Hippocampal formation (tissue), 2 donors: ENCODE measurements around the gene C1QTNF7.

Experiments used
- DNase-seq, 2 donors: peaks; one replicate each; lab custom pipeline; 2025; lab: John Stamatoyannopoulos, UW

The C1QTNF7 gene

DNA sequence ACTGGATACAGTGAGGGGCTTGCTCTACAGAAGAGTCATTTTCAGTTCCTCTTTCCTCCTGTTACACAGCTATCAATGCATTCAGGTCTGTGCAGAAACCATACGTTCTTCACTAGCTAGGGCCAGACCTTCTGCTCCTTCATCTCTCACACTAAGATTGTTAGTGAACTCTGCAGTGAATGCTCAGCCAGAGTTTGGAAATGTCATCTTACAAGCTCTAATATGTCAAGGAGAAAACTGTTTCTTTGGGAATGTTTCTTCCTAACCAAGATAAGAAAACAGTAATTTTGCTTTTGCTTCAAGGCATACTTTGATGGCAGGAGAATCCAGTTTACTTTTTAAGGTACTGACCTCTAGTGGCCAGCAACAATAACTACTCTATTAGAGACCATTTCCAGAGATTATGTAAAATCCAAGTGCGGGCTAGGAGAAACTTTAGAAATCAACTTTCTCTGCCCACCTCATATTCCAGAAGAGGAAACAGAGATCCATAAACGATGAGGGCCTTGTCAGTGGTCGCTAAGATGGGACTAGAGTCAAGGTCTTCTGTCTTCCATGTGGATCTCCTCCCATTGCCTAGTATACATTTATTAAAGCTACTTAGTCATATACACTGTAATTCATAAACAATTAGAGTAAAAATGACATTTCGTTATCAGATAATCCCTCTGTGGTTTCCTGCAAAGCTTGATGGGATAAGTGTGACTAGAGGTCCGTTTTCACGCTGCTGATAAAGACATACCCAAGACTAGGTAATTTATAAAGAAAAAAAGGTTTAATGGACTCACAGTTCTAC, 29.8 kb downstream of the C1QTNF7 start:
- DNase-seq: peak in 1 of 2 donors; percentile 82

DNA sequence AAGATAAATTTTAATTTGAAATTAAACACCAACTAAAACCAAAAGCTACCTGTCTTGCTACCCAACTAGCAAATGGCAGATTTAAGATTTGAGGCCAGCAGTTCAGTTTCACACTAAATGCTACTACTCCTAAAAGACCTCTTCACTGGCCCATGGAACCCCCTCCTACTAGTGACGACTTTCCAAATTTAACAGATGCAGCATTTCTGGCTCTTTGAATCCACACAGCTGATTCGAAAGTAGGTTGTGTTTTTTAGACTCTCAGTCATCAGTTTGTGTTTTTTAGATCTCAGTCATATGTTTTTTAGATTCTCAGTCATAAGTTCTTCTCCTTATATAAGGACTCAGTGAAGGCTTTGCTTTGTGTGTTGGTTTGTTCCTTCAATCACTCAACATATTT, 30.8 kb downstream of the C1QTNF7 start:
- no peak for DNase-seq

DNA sequence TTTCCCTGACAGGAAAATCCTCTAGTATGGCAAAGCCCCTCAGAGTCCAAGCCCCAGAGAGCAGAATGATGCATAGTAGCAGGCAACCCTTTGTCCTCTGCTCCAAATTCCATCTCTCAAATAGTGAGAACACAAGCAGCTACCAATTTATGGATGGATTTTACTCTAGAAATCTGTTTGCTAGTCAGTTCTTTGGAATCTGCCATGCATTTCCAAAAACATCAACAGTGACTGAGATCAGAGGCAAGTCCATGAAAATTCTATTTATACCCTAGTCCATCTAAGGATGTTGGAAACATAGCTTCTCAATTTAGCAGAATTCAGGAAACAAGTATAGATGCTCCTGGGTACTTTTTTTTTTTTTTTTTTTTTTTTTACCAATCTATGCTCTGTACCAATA, 31.9 kb downstream of the C1QTNF7 start:
- no peak for DNase-seq

DNA sequence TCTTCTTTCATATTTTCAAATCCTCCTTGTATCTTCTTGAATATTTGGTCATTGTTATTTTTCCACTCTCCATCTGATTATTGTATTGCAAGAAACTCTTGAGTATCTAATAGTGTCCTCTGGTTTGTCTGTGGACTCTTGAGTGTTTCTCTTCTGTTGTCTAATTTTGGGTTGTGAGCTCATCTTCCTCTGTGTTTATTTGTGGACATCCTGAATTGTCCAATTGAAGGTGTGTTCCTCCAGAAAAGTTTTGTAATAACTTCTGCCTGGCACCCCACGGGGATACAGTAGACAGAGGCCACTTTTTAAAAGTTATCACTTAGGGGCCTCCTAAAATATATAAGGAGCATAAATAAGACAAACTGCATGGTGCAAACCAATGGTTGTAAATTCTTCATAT, 38.8 kb downstream of the C1QTNF7 start:
- no peak for DNase-seq

DNA sequence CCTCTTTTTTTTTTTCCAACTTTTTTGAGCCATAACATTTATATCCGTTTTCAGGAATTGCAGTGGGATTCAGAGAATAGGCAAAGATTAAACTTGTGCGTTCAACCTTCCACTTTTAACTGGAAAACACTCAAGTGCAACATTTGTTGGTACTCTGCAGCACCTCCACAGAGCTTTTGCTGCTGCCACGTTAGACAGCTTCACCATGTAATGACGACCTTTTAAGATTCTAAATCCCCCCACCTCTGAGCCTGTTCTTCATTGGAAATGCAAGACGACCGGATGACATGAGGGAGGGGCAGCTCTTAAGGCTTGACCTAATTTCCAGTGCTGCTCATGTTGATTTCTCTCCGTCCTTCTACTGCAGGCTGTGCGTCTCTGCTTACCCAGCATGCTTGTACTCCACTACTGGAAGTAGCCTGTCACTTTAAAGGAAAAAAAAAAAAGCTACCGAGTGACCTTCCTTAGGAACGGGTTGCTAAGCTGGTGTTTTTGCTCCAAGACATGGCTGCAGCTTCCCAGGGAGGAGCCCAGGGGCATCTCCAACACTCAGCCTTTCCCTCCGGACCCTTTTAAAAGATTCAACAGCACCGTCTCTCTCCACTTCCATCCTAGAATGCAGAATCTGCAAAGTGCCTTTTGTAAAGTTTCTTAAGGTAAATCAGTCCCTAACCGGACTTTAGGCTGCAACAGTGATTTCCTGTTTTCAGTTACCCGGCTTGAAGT, 41.7 kb downstream of the C1QTNF7 start, which contains the start of gene CC2D2A:
Gene CC2D2A (plus strand): TSS at position 481 of the 726 bp plus-strand sequence. CDS start 6,051 bp downstream, outside the sequence.
- peak; percentile 13 to 74 for DNase-seq

DNA sequence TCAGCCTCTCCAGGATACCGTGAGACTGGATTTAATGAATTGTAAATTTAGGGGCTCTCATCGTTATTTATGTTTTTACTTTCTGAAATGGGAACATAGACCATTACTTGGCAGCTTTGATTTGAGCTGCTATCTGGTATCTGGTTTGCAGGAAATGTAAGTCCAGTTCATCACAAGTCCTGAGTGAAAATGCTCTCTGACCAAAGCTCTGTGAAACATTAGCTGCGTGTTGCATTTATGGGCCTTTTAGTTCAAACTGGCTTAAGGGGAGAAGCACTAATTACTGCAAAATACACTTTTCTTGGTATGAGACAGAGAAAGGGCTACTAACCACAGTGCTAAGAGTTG, 42.3 kb downstream of the C1QTNF7 start:
- no peak for DNase-seq

DNA sequence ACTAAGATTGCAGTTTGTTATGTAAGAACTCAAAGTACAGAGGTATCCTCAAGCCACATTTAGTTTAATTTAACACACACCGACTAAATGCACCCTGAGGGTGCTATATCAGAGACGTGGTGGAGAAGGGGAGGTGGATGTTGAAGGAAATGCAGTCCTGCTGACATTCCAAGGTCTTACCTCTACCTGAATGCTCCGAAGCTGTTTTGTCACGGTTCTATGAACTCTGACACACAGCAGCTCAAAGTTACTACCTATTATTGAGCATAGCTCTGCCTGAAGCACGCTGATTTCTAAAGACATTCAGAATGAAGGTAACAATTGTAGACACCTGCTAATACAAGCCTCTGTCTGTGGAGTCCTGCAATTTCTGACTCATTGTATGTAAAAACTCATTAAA, 48.6 kb downstream of the C1QTNF7 start:
- no peak for DNase-seq

DNA sequence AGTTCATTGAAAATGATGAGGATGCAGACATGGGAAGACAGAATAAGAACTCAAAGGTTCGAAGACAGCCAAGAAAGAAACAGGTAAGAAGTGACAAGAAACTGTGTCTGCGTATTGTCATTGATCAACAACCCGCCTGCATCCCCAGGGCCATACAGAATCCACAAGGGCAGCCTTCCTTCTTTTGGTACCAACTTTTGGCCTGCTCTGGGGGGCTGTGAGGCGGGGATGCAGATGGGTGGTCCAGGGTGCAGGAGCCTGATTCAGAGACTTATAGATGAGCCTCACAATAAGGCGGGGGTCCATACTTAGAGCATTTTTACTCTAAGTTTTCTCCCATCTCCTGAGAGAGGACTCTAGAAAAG, 50.9 kb downstream of the C1QTNF7 start:
- no peak for DNase-seq

DNA sequence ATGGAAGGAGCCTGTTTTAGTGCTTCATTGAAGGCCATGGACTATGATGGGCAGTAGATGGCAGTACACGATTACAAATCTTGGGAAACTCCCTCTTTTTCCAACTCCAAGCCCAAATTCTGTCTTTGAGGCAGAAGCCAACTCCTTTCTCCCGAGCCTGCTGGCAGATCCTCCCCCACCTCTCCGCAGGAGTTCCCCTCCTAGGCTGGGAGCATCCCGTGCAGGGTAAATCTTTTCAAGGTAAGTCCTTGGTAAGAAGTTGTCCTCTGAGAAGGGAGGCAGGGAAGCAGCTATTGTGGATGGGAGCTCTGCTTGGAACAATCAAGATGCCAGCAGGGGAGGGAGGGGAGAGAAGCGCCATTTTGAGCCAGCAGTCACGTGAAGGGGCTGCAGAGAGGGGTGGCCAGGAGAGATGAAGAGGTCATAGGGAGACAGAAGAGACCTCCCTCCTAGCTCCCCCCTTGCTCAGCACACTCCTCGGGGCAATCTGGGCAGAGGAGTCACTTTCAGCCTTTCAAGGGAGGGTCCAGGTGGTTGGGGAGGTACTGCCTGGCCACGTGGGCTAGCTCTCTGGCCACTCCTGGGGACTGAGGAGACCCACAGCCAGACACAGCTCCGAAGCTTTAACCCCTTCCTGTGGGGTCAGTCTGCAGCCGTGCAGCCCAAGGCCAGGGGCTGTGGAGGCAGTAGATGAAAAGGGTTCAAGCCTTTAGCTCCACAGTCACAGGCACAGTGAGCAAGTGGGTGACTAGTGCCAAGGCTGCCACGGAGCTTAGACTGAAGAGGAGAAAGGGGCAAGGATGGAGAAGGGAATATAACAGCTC, 51.5 kb downstream of the C1QTNF7 start:
- DNase-seq: peak; percentile 70 to 92

DNA sequence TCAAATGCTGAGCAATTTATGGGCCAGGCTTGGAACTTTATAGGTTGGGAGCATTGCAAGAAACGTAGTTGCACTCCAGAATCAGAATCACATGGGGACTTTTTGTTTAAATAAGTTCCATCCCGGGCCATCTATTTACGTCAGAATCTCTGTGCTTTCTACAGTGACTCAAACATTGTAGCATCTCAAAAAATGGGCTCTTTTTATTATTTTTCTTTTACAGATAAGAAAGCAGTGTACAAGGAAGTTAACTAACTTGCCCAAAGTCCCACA, 52.0 kb downstream of the C1QTNF7 start:
- no peak for DNase-seq

DNA sequence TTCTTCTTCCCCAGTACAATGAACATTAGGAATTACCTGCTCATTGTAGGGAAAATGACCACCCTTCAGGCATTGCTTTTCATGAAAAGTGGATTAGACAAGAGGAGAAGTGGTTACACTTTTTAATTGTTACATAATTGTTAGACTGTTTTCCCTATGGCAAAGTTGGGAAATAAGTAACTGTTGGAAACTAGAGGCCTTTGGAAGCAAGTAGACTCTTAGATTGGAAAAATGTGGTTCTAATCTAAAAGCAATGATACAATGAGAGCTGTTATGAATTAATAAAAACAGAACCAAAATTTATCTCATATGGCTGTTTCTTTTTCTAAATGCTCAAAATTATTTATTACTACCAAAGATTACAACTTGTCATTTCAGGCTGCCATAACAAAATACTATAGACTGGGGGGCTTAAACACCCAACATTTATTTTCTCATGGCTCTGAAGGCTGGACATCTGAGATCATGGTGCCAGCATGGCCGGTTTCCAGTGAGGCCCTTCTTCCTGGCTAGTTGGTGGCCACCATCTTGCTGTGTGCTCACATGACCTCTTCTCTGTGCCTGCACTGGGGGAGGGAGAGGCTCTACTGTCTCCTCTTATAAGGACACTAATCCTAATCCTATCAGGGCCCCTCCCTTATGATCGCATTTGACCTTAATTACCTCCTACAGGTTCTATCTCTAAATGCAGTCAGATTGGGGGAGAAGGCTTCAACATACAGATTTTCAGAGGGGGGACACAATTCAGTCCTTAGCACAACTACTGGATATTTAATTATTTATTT, 54.3 kb downstream of the C1QTNF7 start:
- no peak for DNase-seq

DNA sequence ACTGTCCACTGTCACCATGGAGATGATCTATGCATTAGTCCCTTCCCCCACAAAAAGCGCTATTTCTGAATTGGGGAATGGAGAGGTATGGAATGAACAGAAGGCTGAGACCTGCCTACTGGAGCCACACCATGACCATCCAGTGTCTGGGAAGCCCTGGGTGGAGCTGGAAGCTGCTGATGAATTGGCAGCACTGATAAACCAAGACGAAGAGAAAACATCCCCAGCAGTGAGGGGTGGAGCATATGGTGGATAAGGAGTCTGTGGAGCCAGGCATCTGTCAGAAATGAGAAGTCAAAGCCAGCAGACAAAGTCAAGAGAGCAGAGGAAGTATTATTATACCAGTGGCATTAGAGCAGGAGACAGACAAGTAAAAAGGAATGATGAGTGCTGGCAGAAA, 55.0 kb downstream of the C1QTNF7 start:
- no peak for DNase-seq

DNA sequence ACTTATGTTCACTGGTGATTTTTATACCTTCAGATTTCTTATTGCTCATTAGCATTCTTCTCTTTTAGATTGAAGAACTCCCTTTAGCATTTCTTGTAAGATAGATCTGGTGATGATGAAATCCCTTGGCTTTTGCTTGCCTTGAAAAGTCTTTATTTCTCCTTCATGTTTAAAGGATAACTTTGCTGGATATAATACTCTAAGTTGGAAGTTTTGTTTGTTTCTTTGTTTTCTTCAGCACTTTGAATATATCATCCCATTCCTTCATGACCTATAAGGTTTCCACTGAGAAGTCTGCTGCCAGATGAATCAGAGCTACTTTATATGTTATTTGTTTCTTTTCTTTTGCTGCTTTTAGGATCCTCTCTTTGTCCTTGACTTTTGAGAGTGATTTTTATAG, 60.3 kb downstream of the C1QTNF7 start:
- no peak for DNase-seq

DNA sequence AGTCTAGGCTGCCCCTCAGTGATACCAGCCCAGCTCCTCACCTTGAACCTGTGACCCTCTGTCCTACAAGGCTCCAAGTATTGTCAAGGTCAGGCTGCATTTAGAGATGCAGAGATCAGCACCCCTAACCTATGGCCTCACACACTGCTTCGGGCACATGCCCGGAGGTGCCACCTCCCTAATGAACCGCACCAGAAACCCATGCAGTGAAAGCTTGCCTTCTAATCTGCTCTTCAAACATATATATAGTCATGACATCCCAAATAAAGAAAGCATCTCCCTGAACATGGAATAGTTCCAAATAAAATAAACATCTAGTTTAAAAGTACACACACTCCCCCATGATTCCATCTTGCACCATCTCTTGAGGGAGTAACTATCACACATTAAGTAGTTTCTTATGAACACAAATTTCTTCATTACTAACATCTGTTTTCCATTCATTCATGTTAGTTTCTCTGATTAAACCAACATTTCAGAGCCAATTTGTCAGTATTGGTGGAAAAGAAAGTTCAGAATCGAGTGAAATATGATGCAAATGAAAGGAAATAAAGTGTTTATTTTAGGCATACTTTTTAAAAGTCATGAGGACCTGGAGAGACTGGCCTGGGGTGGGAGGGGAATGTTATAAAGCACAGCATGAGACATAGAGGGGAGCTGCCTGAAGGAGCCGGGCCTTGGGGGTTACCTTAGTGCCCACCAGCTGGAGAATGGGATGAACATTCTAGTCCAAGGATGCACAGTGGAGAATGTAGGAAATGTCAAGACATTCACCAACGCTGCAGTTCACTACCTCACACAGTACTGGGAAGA, 61.0 kb downstream of the C1QTNF7 start:
- DNase-seq: no peak

DNA sequence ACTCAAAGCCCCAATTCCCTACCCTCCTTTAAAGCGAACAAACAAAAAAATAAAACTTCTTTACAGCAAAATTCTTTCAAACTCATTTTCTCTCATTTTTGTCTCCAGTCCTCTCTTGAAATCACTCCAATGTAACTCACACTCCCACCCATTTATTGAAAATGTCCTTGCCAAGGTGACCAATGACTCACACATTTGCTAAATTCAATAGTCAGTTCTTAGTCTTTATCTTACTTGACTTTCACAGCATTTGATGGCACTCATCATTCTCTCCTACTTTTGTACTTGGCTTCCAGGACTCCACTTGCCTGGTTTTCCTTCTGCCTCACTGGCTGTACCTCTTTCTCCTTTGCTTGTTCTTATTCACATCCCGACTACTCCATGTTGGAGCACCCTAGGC, 61.7 kb downstream of the C1QTNF7 start:
- no peak for DNase-seq

DNA sequence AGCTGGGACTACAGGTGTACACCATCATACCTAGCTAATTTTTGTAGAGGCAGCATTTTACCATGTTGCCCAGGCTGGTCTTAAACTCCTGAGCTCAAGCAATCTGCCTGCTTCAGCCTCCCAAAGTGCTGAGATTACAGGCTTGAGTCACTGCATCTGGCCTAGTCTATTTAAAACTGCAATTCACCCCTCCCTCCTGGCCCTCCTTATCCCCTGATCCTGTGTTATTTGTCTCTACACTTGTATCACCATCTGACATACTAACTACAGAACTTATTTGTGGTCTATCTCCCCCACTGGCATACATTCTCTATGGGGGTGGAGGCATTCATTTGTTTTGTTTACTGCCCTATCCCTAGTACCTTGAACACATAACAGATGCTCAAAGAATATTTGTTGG, 65.6 kb downstream of the C1QTNF7 start:
- DNase-seq: no peak

DNA sequence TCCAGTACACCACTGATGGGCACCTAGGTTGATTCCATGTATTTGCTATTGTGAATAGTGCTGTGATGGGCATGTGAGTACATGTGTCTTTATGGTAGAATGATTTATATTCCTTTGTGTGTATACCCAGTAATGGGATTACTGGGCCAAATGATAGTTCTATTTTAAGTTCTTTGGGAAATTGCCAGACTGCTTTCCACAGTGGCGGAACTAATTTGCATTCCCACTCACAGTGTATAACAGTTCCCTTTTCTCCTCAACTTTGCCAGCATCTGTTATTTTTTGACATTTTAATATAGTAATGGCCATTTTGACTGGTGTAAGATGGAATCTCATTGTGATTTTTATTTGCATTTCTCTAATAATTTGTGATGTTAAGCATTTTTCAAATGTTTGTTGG, 67.8 kb downstream of the C1QTNF7 start:
- DNase-seq: no peak
